Transverse colon (tissue), 3 donors: ENCODE results near the gene WDSUB1.

Source experiments
- CTCF ChIP-seq, 5 experiments: fragments of 200-600 bp in 3 of 5; fragments of 450-650 bp in 2 of 5; sonication (generic) in 3 of 5; IDR thresholded peaks; 1 replicate in 2 of 5; 2 replicates in 3 of 5; pipeline ENCODE4 v1.5.1; 2016 to 2017; ENCODE audit warnings: antibody characterized with exemption in 5 of 5, inconsistent platforms in 3 of 5, mild to moderate bottlenecking in 2 of 5, moderate library complexity in 1 of 5
- POLR2A ChIP-seq: fragments of 450-650 bp; IDR thresholded peaks from one replicate; pipeline ENCODE4 v1.6.1; 2016; ENCODE audit warnings: antibody characterized with exemption, mild to moderate bottlenecking, moderate library complexity

GRCh38 chr2:159214325-159214865, 72.1 kb downstream of the WDSUB1 start:
- TF ChIP-seq POLR2A: no peak
- no peak for TF ChIP-seq CTCF (IDR thresholded peaks at IDR 0.05)
